Endodermal cell (in vitro differentiated cells): Measurements from ENCODE around the gene STARD13. TPM values are rescaled to one million over a fixed set of nuclear protein-coding genes. Genes with fewer than 3 reads are reported as not detected.

Source experiments
- DNase-seq: peaks from one replicate; pipeline ENCODE4 v3.0.0-alpha.2; 2017
- H3K27ac ChIP-seq: 2 replicates; pipeline ENCODE4 v1.5.1; 2013; ENCODE audit warnings: mild to moderate bottlenecking, low read depth, low read length, moderate library complexity
- H3K27me3 ChIP-seq: 2 replicates; pipeline ENCODE4 v1.6.1; 2013; ENCODE audit warnings: mild to moderate bottlenecking, low read length, moderate library complexity; ENCODE audit not compliant: insufficient read depth, control insufficient read depth, poor library complexity, severe bottlenecking
- H3K36me3 ChIP-seq: 2 replicates; pipeline ENCODE4 v1.7.0; 2013; ENCODE audit warnings: mild to moderate bottlenecking, low read length, moderate library complexity; ENCODE audit not compliant: control insufficient read depth, insufficient read depth
- H3K4me1 ChIP-seq: one replicate; pipeline ENCODE4 v1.7.0; 2013; ENCODE audit warnings: low read length; ENCODE audit not compliant: control insufficient read depth, insufficient read depth
- H3K4me3 ChIP-seq: 2 replicates; pipeline ENCODE4 v1.5.1; 2013; ENCODE audit warnings: mild to moderate bottlenecking, low read length, moderate library complexity
- H3K9ac ChIP-seq: 2 replicates; pipeline ENCODE4 v1.6.1; 2013; ENCODE audit warnings: mild to moderate bottlenecking, low read length, moderate library complexity; ENCODE audit not compliant: poor library complexity, severe bottlenecking; ENCODE audit errors: extremely low read depth
- H3K9me3 ChIP-seq: 2 replicates; pipeline ENCODE4 v1.6.1; 2013; ENCODE audit warnings: mild to moderate bottlenecking, low read length, moderate library complexity; ENCODE audit not compliant: control insufficient read depth
- H3K27ac Mint-ChIP-seq: 2 replicates; pipeline ENCODE4 v1.8.0; 2020; ENCODE audit warnings: mixed read lengths
- H3K27me3 Mint-ChIP-seq: 2 replicates; pipeline ENCODE4 v1.8.0; 2021; ENCODE audit warnings: mild to moderate bottlenecking, mixed read lengths; ENCODE audit not compliant: insufficient read depth
- H3K36me3 Mint-ChIP-seq: 2 replicates; pipeline ENCODE4 v1.8.0; 2020; ENCODE audit warnings: low read depth, mixed read lengths
- H3K4me1 Mint-ChIP-seq: 2 replicates; pipeline ENCODE4 v1.8.0; 2020; ENCODE audit warnings: mixed read lengths
- H3K4me3 Mint-ChIP-seq: 2 replicates; pipeline ENCODE4 v1.8.0; 2020; ENCODE audit warnings: mild to moderate bottlenecking, moderate library complexity, mixed read lengths
- H3K9me3 Mint-ChIP-seq: 2 replicates; pipeline ENCODE4 v1.8.0; 2020; ENCODE audit warnings: mild to moderate bottlenecking, mixed read lengths
- WGBS, 2 experiments: methylation state at CpG; one replicate each; pipeline versions ENCODE4 v1.1.5 to v1.1.7; 2013; ENCODE audit warnings: missing lambda C conversion rate in 2 of 2, mixed read lengths in 1 of 2; ENCODE audit not compliant: insufficient coverage in 1 of 2, insufficient read length in 1 of 2; 5-methylcytosine and 5-hydroxymethylcytosine counted together
- total RNA-seq, 2 donors: library from RNA; stranded (reverse); fragmentation: NEBNext Ultra II Directional in 1 of 2; extraction: Animal tissue kit (Norgen Biotek cat#: 25700) in 1 of 2; gene quantifications; 2 replicates in 1 of 2; 3 replicates in 1 of 2; pipeline ENCODE4 v1.2.1, GENCODE V29; 2021
- TF ChIP-seq, protein P1 (sequence below): fragments of 200-600 bp; sonication (generic); conservative IDR thresholded peaks from 2 replicates; pipeline ENCODE4 v1.5.0; 2021; ENCODE audit warnings: antibody characterized with exemption, mild to moderate bottlenecking

Gene STARD13
- total RNA-seq, 2 donors from 2014 or later, result 2.5 to 3.7 TPM

DNA sequence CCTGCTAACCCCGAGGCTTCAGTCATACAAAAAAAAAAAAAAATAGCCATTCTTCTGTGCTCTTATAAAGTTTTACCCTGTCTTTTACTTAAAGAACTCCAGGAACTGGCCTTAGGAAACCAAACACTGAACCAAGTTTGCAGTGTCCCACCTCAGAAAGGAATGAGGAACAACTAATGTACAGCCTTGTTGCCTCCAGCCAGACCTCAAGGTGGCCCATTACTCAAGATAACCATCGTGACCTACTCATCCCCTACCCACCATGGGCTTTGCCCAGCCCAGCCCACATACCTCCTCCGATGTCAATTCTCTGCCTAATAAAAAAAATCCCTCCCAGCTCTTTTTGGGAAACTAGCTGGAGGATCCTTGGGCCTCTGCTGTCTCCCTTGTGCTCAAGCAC, 133.2 kb downstream of the STARD13 start:
- H3K4me3 Mint-ChIP-seq, result no peak overlapping the region
- no peak overlapping the region for H3K4me3 ChIP-seq
- H3K9ac ChIP-seq, result no peak overlapping the region
- DNase-seq, result no peak
- WGBS, 2 experiments, result 43 to 78% methylated on average over 1 to 3 of the region's 3 CpGs
- no peak overlapping the region for H3K27ac ChIP-seq
- H3K27me3 Mint-ChIP-seq, result no peaks in the 10 kb centered on the region
- no peaks in the 10 kb centered on the region for H3K36me3 ChIP-seq
- H3K9me3 Mint-ChIP-seq, result no peaks in the 10 kb centered on the region
- H3K4me1 Mint-ChIP-seq, result no peaks in the 10 kb centered on the region
- TF ChIP-seq, protein P1, sequence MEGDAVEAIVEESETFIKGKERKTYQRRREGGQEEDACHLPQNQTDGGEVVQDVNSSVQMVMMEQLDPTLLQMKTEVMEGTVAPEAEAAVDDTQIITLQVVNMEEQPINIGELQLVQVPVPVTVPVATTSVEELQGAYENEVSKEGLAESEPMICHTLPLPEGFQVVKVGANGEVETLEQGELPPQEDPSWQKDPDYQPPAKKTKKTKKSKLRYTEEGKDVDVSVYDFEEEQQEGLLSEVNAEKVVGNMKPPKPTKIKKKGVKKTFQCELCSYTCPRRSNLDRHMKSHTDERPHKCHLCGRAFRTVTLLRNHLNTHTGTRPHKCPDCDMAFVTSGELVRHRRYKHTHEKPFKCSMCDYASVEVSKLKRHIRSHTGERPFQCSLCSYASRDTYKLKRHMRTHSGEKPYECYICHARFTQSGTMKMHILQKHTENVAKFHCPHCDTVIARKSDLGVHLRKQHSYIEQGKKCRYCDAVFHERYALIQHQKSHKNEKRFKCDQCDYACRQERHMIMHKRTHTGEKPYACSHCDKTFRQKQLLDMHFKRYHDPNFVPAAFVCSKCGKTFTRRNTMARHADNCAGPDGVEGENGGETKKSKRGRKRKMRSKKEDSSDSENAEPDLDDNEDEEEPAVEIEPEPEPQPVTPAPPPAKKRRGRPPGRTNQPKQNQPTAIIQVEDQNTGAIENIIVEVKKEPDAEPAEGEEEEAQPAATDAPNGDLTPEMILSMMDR, result no peak
- no peaks in the 10 kb centered on the region for H3K9me3 ChIP-seq
- H3K4me1 ChIP-seq, result no peaks in the 10 kb centered on the region
- H3K36me3 Mint-ChIP-seq, result no peaks in the 10 kb centered on the region
- no peak overlapping the region for H3K27ac Mint-ChIP-seq
- H3K27me3 ChIP-seq, result no peaks in the 10 kb centered on the region

DNA sequence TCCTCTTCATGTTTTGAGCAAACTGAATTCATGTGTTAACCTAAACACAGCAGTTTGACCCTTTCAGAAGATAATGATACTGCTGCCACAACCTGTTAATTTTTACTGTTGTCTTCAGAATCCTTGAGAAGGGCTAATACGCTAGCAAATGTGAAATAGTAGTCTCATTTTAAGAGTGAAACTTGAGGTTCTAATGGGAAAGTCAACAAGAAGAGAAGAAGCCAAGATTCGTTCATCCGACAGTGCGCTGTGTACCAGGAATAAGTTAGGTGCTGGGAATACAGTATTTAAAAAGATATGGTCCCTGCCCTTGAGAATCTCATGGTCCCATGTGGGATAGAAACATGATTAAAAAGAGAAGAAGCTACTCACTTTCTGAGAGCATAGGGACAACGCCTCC, 134.9 kb downstream of the STARD13 start:
- H3K9me3 Mint-ChIP-seq, result no peaks in the 10 kb centered on the region
- no peak overlapping the region for H3K4me3 ChIP-seq
- no peak for DNase-seq
- H3K9ac ChIP-seq, result no peak overlapping the region
- no peaks in the 10 kb centered on the region for H3K27me3 Mint-ChIP-seq
- no peak overlapping the region for H3K27ac ChIP-seq
- H3K9me3 ChIP-seq, result no peaks in the 10 kb centered on the region
- no peaks in the 10 kb centered on the region for H3K36me3 Mint-ChIP-seq
- no peaks in the 10 kb centered on the region for H3K4me1 ChIP-seq
- no peaks in the 10 kb centered on the region for H3K4me1 Mint-ChIP-seq
- 92 to 96% methylated on average over 5 of the region's 5 CpGs for WGBS, 2 experiments
- TF ChIP-seq, protein P1, result no peak
- no peaks in the 10 kb centered on the region for H3K36me3 ChIP-seq
- no peak overlapping the region for H3K4me3 Mint-ChIP-seq
- no peaks in the 10 kb centered on the region for H3K27me3 ChIP-seq
- H3K27ac Mint-ChIP-seq, result no peak overlapping the region

DNA sequence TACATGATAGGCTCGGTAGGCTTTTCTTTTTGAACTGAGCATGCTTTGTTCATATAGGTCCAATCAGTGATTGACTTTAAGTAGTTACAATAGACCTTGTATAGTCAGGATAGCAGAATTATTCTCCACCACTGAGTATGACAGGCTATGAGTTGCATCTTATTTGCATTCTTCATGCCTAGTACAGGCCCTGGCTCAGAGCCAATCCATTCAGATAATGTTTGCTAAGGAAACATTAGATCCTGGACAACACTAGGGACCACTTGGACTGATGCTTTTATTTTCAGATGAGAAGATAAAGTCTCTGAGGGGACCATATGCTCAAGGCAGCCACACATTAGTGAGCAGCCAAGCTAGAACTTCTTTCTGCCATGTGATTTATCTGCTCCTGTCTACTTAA, 135.4 kb downstream of the STARD13 start:
- Histone ChIP-seq H3K36me3 (no peaks in the 10 kb centered on the region), H3K9ac (no peak overlapping the region), H3K4me3 (no peak overlapping the region), H3K27me3 (no peaks in the 10 kb centered on the region), H3K27ac (no peak overlapping the region), H3K9me3 (no peaks in the 10 kb centered on the region), H3K4me1 (no peaks in the 10 kb centered on the region)
- WGBS, 2 experiments, result 100% methylated on average over 1 of the region's 1 CpG; no CpG with 5 or more reads in 1 of the 2 experiments
- Mint-ChIP-seq H3K9me3 (no peaks in the 10 kb centered on the region), H3K27ac (no peak overlapping the region), H3K27me3 (no peaks in the 10 kb centered on the region), H3K4me3 (no peak overlapping the region), H3K4me1 (no peaks in the 10 kb centered on the region), H3K36me3 (no peaks in the 10 kb centered on the region)
- TF ChIP-seq, protein P1, result no peak
- DNase-seq, result no peak
